MCF 10A (cell line): Measurements from ENCODE around the gene C19orf81. TPM values are rescaled to one million over a fixed set of nuclear protein-coding genes. Genes with fewer than 3 reads are reported as not detected.
A peak's percentile ranks its signal among the peaks of the same experiment; 100 is the strongest.

Experiments
- BruUV-seq: library from RNA; stranded (reverse); fragments of 400-500 nt; replicated peaks from 2 replicates; lab custom pipeline; 2021; lab: Mats Ljungman, UMichigan
- CTCF ChIA-PET: fragments of 300-600 bp; sonication (Branson Sonifier 250); formaldehyde crosslinking; extraction: SDS; loops from one replicate; lab custom pipeline; 2021; ENCODE audit warnings: antibody characterized with exemption, inconsistent platforms; lab: Yijun Ruan, JAX
- POLR2A ChIA-PET: fragments of 300-600, 350-650 bp; sonication (Branson Sonifier 250); formaldehyde crosslinking; extraction: SDS; loops from one replicate; lab custom pipeline; 2020; ENCODE audit warnings: antibody characterized with exemption, inconsistent platforms; lab: Yijun Ruan, JAX
- DNase-seq: peaks from one replicate; pipeline ENCODE4 v3.0.0-alpha.2; 2018; ENCODE audit not compliant: unreplicated experiment
- H3K27ac Mint-ChIP-seq: one replicate; pipeline ENCODE4 v1.8.0; 2022; ENCODE audit warnings: mild to moderate bottlenecking, low read depth, mixed read lengths; ENCODE audit not compliant: unreplicated experiment
- H3K27me3 Mint-ChIP-seq: one replicate; pipeline ENCODE4 v1.8.0; 2022; ENCODE audit warnings: mixed read lengths; ENCODE audit not compliant: insufficient read depth, unreplicated experiment
- H3K36me3 Mint-ChIP-seq: one replicate; pipeline ENCODE4 v1.8.0; 2022; ENCODE audit warnings: mild to moderate bottlenecking, moderate library complexity, mixed read lengths; ENCODE audit not compliant: insufficient read depth, unreplicated experiment
- H3K4me1 Mint-ChIP-seq: one replicate; pipeline ENCODE4 v1.8.0; 2022; ENCODE audit warnings: mixed read lengths; ENCODE audit not compliant: insufficient read depth, unreplicated experiment
- H3K4me3 Mint-ChIP-seq: one replicate; pipeline ENCODE4 v1.8.0; 2022; ENCODE audit warnings: mild to moderate bottlenecking, moderate library complexity, mixed read lengths; ENCODE audit not compliant: unreplicated experiment
- H3K9me3 Mint-ChIP-seq: one replicate; pipeline ENCODE4 v1.8.0; 2022; ENCODE audit warnings: mixed read lengths; ENCODE audit not compliant: unreplicated experiment
- intact Hi-C: fragments of 100-400 bp; cut with micrococcal nuclease; formaldehyde crosslinking; loops from 2 replicates; pipeline ENCODE4 v1.14.1; 2022
- total RNA-seq: library from RNA; stranded (reverse); gene quantifications from 2 replicates; pipeline ENCODE4 v1.2.3, GENCODE V29; 2022
- TF ChIP-seq, protein P1 (sequence below): fragments of 200-600 bp; IDR thresholded peaks from one replicate; pipeline ENCODE4 v1.8.0; 2022; ENCODE audit warnings: antibody characterized with exemption, mild to moderate bottlenecking; ENCODE audit not compliant: unreplicated experiment

The C19orf81 gene
- total RNA-seq, 1 experiment from 2014 or later, result not detected

- Mint-ChIP-seq H3K27me3 (peaks cover 25% of the 10 kb centered on the region), H3K27ac (no peak overlapping the region), H3K4me1 (peaks cover 5% of the 10 kb centered on the region), H3K36me3 (peaks cover 6% of the 10 kb centered on the region), H3K4me3 (no peak overlapping the region), H3K9me3 (peaks cover 18% of the 10 kb centered on the region)
- BruUV-seq, result no TSS peak
- no peak for DNase-seq
- TF ChIP-seq, protein P1, sequence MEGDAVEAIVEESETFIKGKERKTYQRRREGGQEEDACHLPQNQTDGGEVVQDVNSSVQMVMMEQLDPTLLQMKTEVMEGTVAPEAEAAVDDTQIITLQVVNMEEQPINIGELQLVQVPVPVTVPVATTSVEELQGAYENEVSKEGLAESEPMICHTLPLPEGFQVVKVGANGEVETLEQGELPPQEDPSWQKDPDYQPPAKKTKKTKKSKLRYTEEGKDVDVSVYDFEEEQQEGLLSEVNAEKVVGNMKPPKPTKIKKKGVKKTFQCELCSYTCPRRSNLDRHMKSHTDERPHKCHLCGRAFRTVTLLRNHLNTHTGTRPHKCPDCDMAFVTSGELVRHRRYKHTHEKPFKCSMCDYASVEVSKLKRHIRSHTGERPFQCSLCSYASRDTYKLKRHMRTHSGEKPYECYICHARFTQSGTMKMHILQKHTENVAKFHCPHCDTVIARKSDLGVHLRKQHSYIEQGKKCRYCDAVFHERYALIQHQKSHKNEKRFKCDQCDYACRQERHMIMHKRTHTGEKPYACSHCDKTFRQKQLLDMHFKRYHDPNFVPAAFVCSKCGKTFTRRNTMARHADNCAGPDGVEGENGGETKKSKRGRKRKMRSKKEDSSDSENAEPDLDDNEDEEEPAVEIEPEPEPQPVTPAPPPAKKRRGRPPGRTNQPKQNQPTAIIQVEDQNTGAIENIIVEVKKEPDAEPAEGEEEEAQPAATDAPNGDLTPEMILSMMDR, result no peak
- ChIA-PET POLR2A (no interaction called here), CTCF (no interaction called here)
- intact Hi-C loops, result no loop called here
Observed at GRCh38 chr19:50678323-50678722, 29.1 kb downstream of the C19orf81 start.

DNA sequence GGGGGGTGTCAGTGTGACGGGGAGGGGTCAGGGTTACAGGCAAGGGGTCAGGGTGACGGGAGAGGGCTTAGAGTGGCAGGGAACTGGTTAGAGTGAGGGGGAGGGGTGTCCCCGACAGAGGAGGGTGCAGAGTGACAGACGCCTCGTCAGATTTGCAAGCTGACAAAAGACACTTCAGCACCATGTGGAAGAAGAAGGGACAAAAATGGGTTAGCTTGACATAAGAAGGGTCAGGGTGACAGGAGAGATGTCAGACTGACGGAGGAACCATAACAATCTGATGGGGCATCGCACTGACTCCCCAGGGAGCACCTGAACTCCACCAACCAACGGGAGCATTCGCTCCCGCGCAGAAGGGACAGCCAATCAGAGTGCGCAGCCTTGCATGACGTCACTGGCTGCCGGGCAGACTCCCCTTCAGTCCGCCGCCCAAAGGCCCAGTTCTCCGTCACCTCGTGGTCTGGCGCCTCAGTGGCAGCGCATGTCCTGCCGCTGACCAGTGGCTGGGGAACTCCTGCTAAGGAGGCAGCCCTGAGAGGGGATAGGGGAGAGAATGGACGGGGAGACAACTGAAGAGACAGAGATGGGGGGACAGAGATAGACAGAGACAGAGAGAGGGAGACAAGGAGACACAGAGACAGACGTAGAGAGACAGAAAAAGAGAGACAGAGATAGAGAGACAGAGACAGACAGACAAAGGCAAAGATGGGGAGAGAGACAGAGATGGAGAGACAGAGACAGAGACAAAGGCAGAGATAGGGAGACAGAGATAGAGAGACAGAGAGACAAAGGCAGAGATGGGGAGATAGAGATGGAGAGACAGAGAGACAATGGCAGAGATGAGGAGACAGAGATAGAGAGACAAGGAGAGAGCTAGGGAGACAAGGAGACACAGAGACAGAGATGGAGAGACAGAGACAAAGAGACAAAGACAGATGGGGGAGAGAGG is 30.2 kb downstream of the C19orf81 start:
- H3K4me3 Mint-ChIP-seq, result no peak overlapping the region
- no peak overlapping the region for H3K27ac Mint-ChIP-seq
- BruUV-seq, result no TSS peak
- intact Hi-C loops, result no loop called here
- peaks cover 18% of the 10 kb centered on the region for H3K9me3 Mint-ChIP-seq
- DNase-seq, result peak; percentile 64
- H3K36me3 Mint-ChIP-seq, result peaks cover 6% of the 10 kb centered on the region
- TF ChIP-seq, protein P1, result no peak
- H3K4me1 Mint-ChIP-seq, result peaks cover 5% of the 10 kb centered on the region
- peaks cover 29% of the 10 kb centered on the region for H3K27me3 Mint-ChIP-seq
- POLR2A ChIA-PET, result no interaction called here
- CTCF ChIA-PET, result no interaction called here

GRCh38 chr19:50686310-50687032 is 37.2 kb downstream of the C19orf81 start:
- ChIA-PET CTCF (no interaction called here), POLR2A (no interaction called here)
- no peak overlapping the region for H3K27ac Mint-ChIP-seq
- BruUV-seq, result no TSS peak
- DNase-seq, result no peak
- no peaks in the 10 kb centered on the region for H3K36me3 Mint-ChIP-seq
- H3K27me3 Mint-ChIP-seq, result peaks cover 38% of the 10 kb centered on the region
- TF ChIP-seq, protein P1, result no peak
- intact Hi-C loops, result no loop called here
- no peak overlapping the region for H3K4me3 Mint-ChIP-seq
- H3K9me3 Mint-ChIP-seq, result no peaks in the 10 kb centered on the region
- H3K4me1 Mint-ChIP-seq, result no peaks in the 10 kb centered on the region

- Mint-ChIP-seq H3K4me3 (no peak overlapping the region), H3K27ac (no peak overlapping the region), H3K9me3 (no peaks in the 10 kb centered on the region), H3K36me3 (no peaks in the 10 kb centered on the region), H3K4me1 (peaks cover 5% of the 10 kb centered on the region), H3K27me3 (peaks cover 51% of the 10 kb centered on the region)
- no peak for DNase-seq
- ChIA-PET CTCF (no interaction called here), POLR2A (no interaction called here)
- TF ChIP-seq, protein P1, result no peak
- no TSS peak for BruUV-seq
- intact Hi-C loops, result no loop called here
Observed at GRCh38 chr19:50688766-50689165, 39.5 kb downstream of the C19orf81 start.
